NCI-H2227 (cell line): Measurements from ENCODE around the gene TSR2.
"Not testable (repeated sequence)": the region's sequence is repeated elsewhere in the genome, so short reads cannot be mapped to it uniquely, and the experiment has no call there.

Experiments
- DNase-seq: peaks from one replicate; lab custom pipeline; 2025; ENCODE audit not compliant: unreplicated experiment; lab: John Stamatoyannopoulos, UW

Gene TSR2

GRCh38 chrX:54470054-54470760 is 30.0 kb downstream of the TSR2 start:
- DNase-seq = no peak

GRCh38 chrX:54473993-54474859 is 34.0 kb downstream of the TSR2 start:
- no peak for DNase-seq

DNA sequence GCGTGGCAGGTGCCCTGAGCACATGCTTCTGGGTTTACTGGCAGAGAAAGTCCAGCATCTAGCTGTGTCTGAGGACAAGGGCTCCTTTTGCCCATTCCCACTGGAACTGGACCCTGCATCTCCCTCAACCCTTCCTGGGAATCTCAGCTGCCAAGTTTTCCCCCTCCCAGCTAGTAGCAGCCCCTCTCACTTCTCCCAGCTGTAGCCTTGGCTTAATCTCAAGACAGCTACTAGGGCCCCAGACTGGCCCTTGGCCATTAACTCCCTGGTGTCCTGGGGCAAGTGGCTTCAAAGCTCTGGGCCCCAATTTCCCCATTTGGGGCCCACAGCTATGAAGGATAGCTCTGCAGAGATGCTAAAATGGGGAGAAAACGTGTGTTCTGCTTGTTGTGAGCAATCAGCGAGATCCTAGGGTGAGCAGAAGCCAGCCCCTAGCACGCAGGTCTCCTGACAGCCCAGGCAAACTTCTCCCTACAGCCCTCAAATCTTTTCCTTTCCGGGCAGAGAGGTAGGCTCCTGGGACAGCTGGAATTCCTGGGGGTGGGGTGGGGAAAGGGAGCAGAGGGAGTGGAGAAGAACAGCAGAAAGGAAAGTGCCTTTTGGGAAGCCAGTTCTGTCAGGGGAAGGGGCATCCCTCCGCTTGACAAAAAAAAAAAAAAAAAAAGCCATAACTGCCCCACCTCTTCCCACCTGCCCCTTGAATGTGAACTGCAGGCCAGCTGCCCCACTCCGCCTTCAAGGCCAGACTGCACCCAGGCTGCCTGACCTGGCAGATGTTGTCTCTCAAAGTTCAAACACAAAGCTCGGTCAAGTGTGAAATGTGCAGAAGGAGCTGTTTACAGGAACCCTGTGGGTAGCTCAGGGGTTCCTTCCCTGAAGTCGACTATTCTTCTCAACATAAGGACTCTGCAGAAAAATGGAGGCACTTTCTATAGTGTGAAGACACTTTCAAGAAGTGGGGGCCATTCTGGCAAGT is 39.2 kb downstream of the TSR2 start:
- DNase-seq = peak; percentile 22

DNA sequence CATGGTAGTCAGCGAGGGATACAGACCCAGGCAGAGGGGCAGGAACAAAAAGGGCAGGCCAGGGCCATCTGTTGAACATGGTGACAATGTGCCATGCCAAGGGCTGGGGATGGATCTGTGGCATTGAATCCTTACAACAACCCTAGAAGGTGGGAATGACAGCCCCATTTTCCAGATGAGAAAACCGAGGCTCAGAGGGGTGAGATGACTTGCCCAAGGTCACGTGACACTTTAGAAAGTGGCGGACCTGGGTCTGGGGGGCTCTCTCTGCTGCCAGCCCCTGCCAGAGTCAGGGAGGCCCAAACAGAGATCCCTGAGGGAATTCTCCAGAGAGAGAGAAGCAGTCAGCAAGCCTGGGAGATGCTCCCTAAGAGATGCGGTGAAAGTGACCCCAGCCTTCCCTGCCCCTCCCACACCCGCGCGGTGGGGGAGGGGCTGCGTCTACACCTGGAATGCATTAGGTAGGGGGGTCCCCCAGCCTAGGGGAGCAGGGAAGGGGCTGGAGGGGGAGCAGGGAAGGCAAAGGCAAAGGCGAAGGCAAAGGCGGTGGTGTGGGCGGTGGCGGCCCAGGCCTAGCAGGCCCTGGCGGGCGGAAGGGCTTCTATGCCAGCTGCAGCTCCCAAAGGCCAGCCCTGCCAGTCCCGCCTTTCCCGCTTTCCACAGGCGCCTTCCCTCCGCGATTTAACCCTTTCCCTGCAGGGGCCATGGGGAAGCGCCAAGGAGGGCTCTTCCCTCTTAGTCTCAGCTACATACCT is 42.8 kb downstream of the TSR2 start:
- DNase-seq = peak; percentile 81

GRCh38 chrX:54483946-54484345 is 43.7 kb downstream of the TSR2 start:
- DNase-seq = no peak

GRCh38 chrX:54484666-54485065 is 44.5 kb downstream of the TSR2 start:
- DNase-seq = no peak

DNA sequence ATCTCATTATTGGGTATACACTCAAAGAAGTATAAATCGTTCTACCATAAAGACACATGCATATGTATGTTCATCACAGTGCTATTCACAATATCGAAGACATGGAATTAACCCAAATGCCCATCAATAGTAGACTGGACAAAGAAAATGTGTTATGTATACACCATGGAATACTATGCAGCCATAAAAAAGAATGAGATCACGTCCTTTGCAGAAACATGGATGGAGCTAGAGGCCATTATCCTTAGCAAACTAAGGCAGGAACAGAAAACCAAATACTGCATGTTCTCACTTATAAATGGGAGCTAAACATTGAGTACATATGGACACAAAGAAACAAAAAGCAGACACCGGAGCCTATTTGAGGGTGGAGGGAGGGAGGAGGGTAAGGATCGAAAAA is 49.6 kb downstream of the TSR2 start:
- not testable (repeated sequence) for DNase-seq

- peak; percentile 23 for DNase-seq
These were observed 52.1 kb downstream of the TSR2 start for GRCh38 chrX:54492340-54492739.

- no peak for DNase-seq
These were observed 54.2 kb downstream of the TSR2 start for GRCh38 chrX:54494166-54494988.
